HG03457 (cell line): Measurements from ENCODE around the gene OR2D2.
"Not testable (repeated sequence)": the region's sequence is repeated elsewhere in the genome, so short reads cannot be mapped to it uniquely, and the experiment has no call there.

Source experiments
- ATAC-seq: cut with Tn5 transposase; IDR thresholded peaks from one replicate; pipeline ENCODE4 v1.9.1; 2021; ENCODE audit warnings: moderate number of reproducible peaks; ENCODE audit not compliant: unreplicated experiment

OR2D2 gene

GRCh38 chr11:6887711-6888110, 4.6 kb downstream of the OR2D2 start:
- ATAC-seq, result not testable (repeated sequence)

- ATAC-seq, result no peak
These were observed 9.5 kb downstream of the OR2D2 start for GRCh38 chr11:6882751-6883150.

DNA sequence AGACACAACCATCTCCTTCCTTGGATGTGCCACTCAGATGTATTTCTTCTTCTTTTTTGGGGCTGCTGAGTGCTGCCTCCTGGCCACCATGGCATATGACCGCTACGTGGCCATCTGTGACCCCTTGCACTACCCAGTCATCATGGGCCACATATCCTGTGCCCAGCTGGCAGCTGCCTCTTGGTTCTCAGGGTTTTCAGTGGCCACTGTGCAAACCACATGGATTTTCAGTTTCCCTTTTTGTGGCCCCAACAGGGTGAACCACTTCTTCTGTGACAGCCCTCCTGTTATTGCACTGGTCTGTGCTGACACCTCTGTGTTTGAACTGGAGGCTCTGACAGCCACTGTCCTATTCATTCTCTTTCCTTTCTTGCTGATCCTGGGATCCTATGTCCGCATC, 15.4 kb downstream of the OR2D2 start:
- no peak for ATAC-seq

- ATAC-seq, result no peak
These were observed 16.0 kb downstream of the OR2D2 start, which contains the start of gene OR10A4 for GRCh38 chr11:6876325-6876724. OR10A4 (plus strand) TSS chr11:6876625; CDS start chr11:6876648, 23 bp downstream.

- no peak for ATAC-seq
These were observed 16.5 kb downstream of the OR2D2 start for GRCh38 chr11:6875761-6876160.

GRCh38 chr11:6871278-6871677, 21.0 kb downstream of the OR2D2 start:
- ATAC-seq, result no peak

DNA sequence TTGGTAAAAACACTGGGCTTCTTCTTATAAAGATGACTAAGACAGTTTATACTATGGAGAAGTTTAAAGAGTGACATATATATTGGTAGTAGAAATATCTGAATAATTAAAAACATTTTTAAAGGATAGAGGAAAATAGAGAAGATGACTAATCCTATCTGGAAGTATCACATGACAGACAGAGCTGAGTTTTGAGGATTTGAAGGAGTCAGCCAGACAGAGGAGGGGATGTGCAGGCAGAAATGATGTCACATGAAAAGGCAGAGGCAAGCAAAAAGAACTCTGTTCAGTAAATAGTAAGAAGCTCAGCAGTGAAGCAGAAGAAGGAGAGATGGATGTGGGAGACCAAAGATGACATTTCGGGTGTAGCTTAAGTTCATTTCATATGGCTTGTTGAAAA, 27.9 kb downstream of the OR2D2 start:
- ATAC-seq, result no peak

GRCh38 chr11:6862961-6863360, 29.3 kb downstream of the OR2D2 start, which contains the start of gene OR10A2:
OR10A2 (plus strand) TSS chr11:6863057; CDS start chr11:6869755, 6,698 bp downstream.
- ATAC-seq, result no peak

DNA sequence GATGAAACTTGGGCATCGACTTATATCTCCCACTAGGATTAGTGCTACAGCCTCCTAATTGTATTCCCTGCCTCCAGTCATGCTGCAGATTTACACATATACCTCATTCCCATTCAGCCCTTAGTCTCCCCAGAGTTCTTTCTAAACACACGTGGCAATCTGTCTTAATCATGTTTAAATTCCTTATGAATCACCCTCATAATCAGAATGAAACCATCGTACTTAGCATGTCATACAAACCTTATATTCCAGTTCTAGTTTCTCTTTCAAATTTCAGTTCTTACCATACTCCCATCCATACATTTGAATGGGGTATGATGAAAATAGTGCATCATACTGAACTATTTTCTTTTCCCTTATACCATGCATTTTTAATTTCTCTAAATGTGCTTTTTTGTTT, 35.4 kb downstream of the OR2D2 start:
- no peak for ATAC-seq

DNA sequence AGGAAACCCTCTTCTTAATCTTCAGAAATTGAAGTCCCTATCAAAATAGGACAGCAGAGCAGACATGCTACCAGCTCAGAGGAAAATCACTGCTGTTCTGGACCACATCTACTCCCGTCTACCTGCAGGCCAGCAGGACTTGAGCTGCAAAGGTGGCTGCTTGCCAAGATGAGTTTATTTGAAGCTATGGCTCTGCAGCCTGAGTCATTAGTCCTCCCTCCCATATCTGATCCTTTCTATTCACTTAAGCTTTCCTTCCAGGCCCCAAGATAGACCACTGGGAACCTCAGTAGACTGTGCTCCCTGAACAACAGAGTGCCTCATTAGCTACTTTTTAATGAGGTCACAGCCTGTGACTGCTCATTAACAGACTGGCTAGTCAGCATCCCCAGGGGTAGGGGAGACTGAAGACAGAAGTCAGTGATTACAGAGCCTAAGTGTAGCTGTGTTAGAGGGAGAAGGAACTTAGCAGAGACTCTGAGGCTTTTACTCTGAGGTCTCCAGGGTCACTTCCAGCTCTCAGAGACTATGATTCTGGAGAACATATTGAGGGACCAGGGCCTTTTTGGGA, 36.2 kb downstream of the OR2D2 start:
- no peak for ATAC-seq

DNA sequence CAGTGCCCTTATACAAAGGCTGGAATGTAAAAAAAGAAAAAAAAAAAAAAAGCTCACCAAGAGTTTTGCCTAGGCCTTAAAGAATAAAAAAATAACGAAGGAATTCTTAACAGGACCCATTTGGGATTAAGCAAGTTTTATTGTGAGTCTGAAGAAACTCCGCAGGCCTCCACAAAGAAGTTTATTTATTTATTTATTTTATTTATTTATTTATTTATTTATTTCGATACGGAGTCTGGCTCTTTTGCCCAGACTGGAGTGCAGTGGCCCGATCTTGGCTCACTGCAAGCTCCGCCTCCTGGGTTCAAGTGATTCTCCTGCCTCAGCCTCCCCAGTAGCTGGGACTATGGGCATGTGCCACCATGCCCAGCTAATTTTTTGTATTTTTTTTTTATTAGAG, 37.5 kb downstream of the OR2D2 start:
- not testable (repeated sequence) for ATAC-seq

GRCh38 chr11:6850526-6850925, 41.8 kb downstream of the OR2D2 start:
- ATAC-seq, result no peak

DNA sequence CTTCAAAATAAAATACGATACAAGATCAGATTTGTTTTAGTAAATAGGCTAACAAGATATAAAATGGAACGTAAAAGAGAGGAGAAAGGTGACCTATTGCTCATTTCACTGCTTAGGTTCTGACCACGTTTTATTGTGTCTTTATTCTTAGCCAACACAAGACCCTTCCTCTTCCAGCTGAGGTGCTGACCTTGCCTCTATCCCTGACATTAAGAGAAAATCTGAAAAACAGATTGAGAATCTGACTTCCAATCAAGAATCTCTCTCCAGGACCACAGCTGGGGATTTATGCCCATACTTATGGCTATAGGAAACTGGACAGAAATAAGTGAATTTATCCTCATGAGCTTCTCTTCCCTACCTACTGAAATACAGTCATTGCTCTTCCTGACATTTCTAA, 46.9 kb downstream of the OR2D2 start, which contains the start of gene OR10A5:
Gene OR10A5, plus strand, starts transcription at position 301 of the 400 bp plus-strand sequence. Its CDS starts 0 bp downstream, at position 301.
- ATAC-seq, result no peak

DNA sequence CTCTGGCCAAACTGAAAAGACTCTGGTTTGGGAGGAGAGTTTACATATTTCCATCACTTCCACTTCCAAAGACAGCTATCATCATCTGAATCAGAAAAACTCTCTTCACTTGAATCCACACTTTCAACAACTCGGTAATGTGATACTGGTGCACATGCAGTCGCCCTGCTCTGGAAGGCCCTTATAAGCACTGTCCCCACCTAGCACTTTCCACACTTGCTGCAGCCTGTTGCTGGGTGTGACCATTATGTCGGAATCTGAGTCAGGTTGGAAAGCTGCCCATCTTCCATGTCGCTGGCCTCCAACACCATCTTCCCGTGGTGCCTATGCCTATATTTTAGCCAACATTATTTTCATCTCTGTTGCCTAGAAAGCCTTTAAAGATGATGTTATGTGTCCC, 47.9 kb downstream of the OR2D2 start:
- ATAC-seq, result no peak

DNA sequence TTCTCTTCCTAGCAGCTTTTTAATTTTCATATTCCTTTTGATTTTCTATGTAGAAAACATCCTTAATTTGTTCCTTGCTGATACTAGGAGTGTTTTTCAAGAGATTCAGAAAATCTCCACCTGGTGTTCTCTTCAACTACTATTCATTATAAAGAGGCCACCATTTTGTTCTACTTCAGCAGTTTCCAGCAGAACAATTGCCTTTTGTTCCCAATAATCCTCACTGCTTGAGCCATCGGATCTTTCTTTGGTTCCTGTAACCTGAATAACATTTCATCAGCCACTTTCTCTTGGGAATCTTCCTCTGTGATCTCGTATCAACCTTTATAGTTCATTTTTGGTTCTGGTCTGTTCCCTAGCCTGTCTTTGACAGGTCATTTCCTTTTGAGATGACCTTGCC, 48.6 kb downstream of the OR2D2 start:
- no peak for ATAC-seq

GRCh38 chr11:6841694-6842093, 50.6 kb downstream of the OR2D2 start:
- no peak for ATAC-seq
